Liver (tissue), 9 donors: Measurements from ENCODE around the gene SLK. TPM values are rescaled to one million over a fixed set of nuclear protein-coding genes. Genes with fewer than 3 reads are reported as not detected.

Source experiments
- DNase-seq: peaks from one replicate; pipeline ENCODE4 v3.0.0-alpha.2; 2017; ENCODE audit warnings: low spot score
- H3K27ac ChIP-seq, 2 donors: one replicate each; pipeline ENCODE4 v1.7.0; 2013; ENCODE audit warnings: inconsistent platforms in 2 of 2, low read length in 2 of 2, control low read depth in 1 of 2, low read depth in 1 of 2, mild to moderate bottlenecking in 1 of 2
- H3K27me3 ChIP-seq, 4 donors: one replicate each; pipeline versions ENCODE4 v1.6.1 to v1.7.0; 2013; ENCODE audit warnings: low read length in 3 of 4, inconsistent platforms in 1 of 4, mild to moderate bottlenecking in 1 of 4, moderate library complexity in 1 of 4; ENCODE audit not compliant: control insufficient read depth in 4 of 4, insufficient read depth in 4 of 4
- H3K36me3 ChIP-seq, 4 donors: one replicate each; pipeline versions ENCODE4 v1.6.1 to v1.7.0; 2013; ENCODE audit warnings: low read length in 3 of 4, mild to moderate bottlenecking in 3 of 4, low read depth in 1 of 4, moderate library complexity in 1 of 4; ENCODE audit not compliant: control insufficient read depth in 4 of 4, insufficient read depth in 3 of 4
- H3K4me1 ChIP-seq, 4 donors: one replicate each; pipeline versions ENCODE4 v1.6.1 to v1.7.0; 2013; ENCODE audit warnings: low read length in 3 of 4, mild to moderate bottlenecking in 3 of 4, moderate library complexity in 1 of 4; ENCODE audit not compliant: control insufficient read depth in 4 of 4, insufficient read depth in 4 of 4
- H3K4me3 ChIP-seq, 3 donors: one replicate each; pipeline versions ENCODE4 v1.6.1 to v1.7.0; 2013; ENCODE audit warnings: low read length in 3 of 3, control low read depth in 1 of 3, low read depth in 1 of 3, mild to moderate bottlenecking in 1 of 3
- H3K9ac ChIP-seq, 2 donors: one replicate each; pipeline ENCODE4 v1.7.0; 2013; ENCODE audit warnings: low read length in 2 of 2, mild to moderate bottlenecking in 2 of 2, moderate library complexity in 2 of 2, control low read depth in 1 of 2, low read depth in 1 of 2
- H3K9me3 ChIP-seq, 4 donors: one replicate each; pipeline versions ENCODE4 v1.6.1 to v1.7.0; 2013; ENCODE audit warnings: low read length in 3 of 4; ENCODE audit not compliant: control insufficient read depth in 4 of 4
- ATF3 ChIP-seq: IDR thresholded peaks from 2 replicates; pipeline ENCODE4 v1.6.1; 2016; ENCODE audit warnings: antibody characterized with exemption
- CTCF ChIP-seq: fragments of 150-350 bp; IDR thresholded peaks from 2 replicates; pipeline ENCODE4 v1.5.1; 2017; ENCODE audit warnings: improper control_type of control experiment, low read depth, low read length; ENCODE audit not compliant: missing input control
- EGR1 ChIP-seq, 2 donors: IDR thresholded peaks; 2 replicates each; pipeline ENCODE4 v1.6.1; 2016 to 2018; ENCODE audit warnings: antibody characterized with exemption in 2 of 2, low read depth in 2 of 2
- FOXA1 ChIP-seq: IDR thresholded peaks from 2 replicates; pipeline ENCODE4 v1.6.1; 2016; ENCODE audit warnings: antibody characterized with exemption
- FOXA2 ChIP-seq: IDR thresholded peaks from 2 replicates; pipeline ENCODE4 v1.6.1; 2016; ENCODE audit warnings: antibody characterized with exemption
- GABPA ChIP-seq, 2 donors: IDR thresholded peaks in 1 of 2; conservative IDR thresholded peaks in 1 of 2; 2 replicates each; pipeline ENCODE4 v1.6.1; 2016; ENCODE audit warnings: antibody characterized with exemption in 2 of 2, mild to moderate bottlenecking in 1 of 2, moderate library complexity in 1 of 2
- HNF4A ChIP-seq, 2 donors: conservative IDR thresholded peaks; 2 replicates each; pipeline ENCODE4 v1.6.1; 2016; ENCODE audit warnings: antibody characterized with exemption in 2 of 2, mild to moderate bottlenecking in 2 of 2
- HNF4G ChIP-seq: IDR thresholded peaks from 2 replicates; pipeline ENCODE4 v1.6.1; 2016; ENCODE audit warnings: antibody characterized with exemption
- JUND ChIP-seq, 2 donors: IDR thresholded peaks; 2 replicates each; pipeline ENCODE4 v1.6.1; 2016; ENCODE audit warnings: antibody characterized with exemption in 2 of 2
- MAX ChIP-seq: IDR thresholded peaks from 2 replicates; pipeline ENCODE4 v1.6.1; 2016; ENCODE audit warnings: antibody characterized with exemption
- NR2F2 ChIP-seq: IDR thresholded peaks from 2 replicates; pipeline ENCODE4 v1.6.1; 2016; ENCODE audit warnings: antibody characterized with exemption
- RAD21 ChIP-seq, 2 donors: IDR thresholded peaks; 2 replicates each; pipeline ENCODE4 v1.6.1; 2016; ENCODE audit warnings: antibody characterized with exemption in 2 of 2, mild to moderate bottlenecking in 2 of 2
- REST ChIP-seq: IDR thresholded peaks from 2 replicates; pipeline ENCODE4 v1.6.1; 2016; ENCODE audit warnings: antibody characterized with exemption, mild to moderate bottlenecking
- RXRA ChIP-seq, 2 donors: IDR thresholded peaks; 2 replicates each; pipeline ENCODE4 v1.6.1; 2017 to 2018; ENCODE audit warnings: antibody characterized with exemption in 2 of 2, mild to moderate bottlenecking in 1 of 2
- SP1 ChIP-seq: IDR thresholded peaks from 2 replicates; pipeline ENCODE4 v1.6.1; 2018; ENCODE audit warnings: antibody characterized with exemption, mild to moderate bottlenecking
- TAF1 ChIP-seq: conservative IDR thresholded peaks from 2 replicates; pipeline ENCODE4 v1.6.1; 2016; ENCODE audit warnings: antibody characterized with exemption, mild to moderate bottlenecking
- YY1 ChIP-seq: IDR thresholded peaks from 2 replicates; pipeline ENCODE4 v1.6.1; 2016; ENCODE audit warnings: antibody characterized with exemption, mild to moderate bottlenecking
- ZBTB33 ChIP-seq: IDR thresholded peaks from 2 replicates; pipeline ENCODE4 v1.6.1; 2016; ENCODE audit warnings: antibody characterized with exemption
- WGBS: extraction: QIAGEN DNeasy Blood & Tissue Kit; methylation state at CpG from one replicate; pipeline ENCODE4 v1.1.7; 2013; 5-methylcytosine and 5-hydroxymethylcytosine counted together
- polyA plus RNA-seq, 2 donors: library from polyadenylated mRNA; stranded (reverse) in 1 of 2; unstranded in 1 of 2; fragments of 200-250 nt in 1 of 2; fragments of >200 nt in 1 of 2; fragmentation: Nextera tagmentation in 1 of 2; extraction: Ambion mirVana in 1 of 2; gene quantifications; one replicate each; pipeline versions ENCODE4 v1.2.1 to v1.2.3, GENCODE V29; 2013 to 2015
- total RNA-seq, 2 donors: library from RNA; depleted of rRNA; stranded (reverse); fragments of >200 nt; gene quantifications; one replicate each; pipeline ENCODE4 v1.2.3, GENCODE V29; 2014
- donor health status: healthy.
- donor health status: healthy.
- donor health status: healthy.
- donor health status: healthy.
- donor health status: healthy.

SLK gene
- total and polyA plus RNA-seq, 4 donors, result 3.9 to 20.3 (median 12.4) TPM

- TF ChIP-seq NR2F2 (no peak), YY1 (no peak), RAD21 (IDR thresholded peaks at IDR 0.05) (no peak), GABPA (IDR thresholded peaks at IDR 0.05 in 1 of 2, conservative IDR thresholded peaks at IDR 0.05 in 1 of 2) (no peak), FOXA1 (no peak), MAX (no peak)
- H3K4me3 ChIP-seq, result no peak overlapping the region
- H3K27me3 ChIP-seq, result no peaks in the 10 kb centered on the region
- H3K36me3 ChIP-seq, result no peaks in the 10 kb centered on the region
- WGBS, result 92% methylated on average over 4 of the region's 4 CpGs
- H3K4me1 ChIP-seq, result no peaks in the 10 kb centered on the region
- H3K9me3 ChIP-seq, result no peaks in the 10 kb centered on the region
- no peak overlapping the region for H3K9ac ChIP-seq
- DNase-seq, result no peak
- H3K27ac ChIP-seq, result no peak overlapping the region
Observed at GRCh38 chr10:103949728-103950127, 17.2 kb upstream of the SLK start.

GRCh38 chr10:103951183-103951582 lies 15.8 kb upstream of the SLK start:
- no peak for TF ChIP-seq GABPA (IDR thresholded peaks at IDR 0.05 in 1 of 2, conservative IDR thresholded peaks at IDR 0.05 in 1 of 2)
- Histone ChIP-seq H3K27ac (no peak overlapping the region), H3K9me3 (no peaks in the 10 kb centered on the region), H3K27me3 (no peaks in the 10 kb centered on the region), H3K36me3 (no peaks in the 10 kb centered on the region), H3K4me3 (no peak overlapping the region), H3K9ac (no peak overlapping the region), H3K4me1 (no peaks in the 10 kb centered on the region)
- WGBS, result 71% methylated on average over 2 of the region's 2 CpGs
- DNase-seq, result no peak

GRCh38 chr10:103951942-103952341 lies 15.0 kb upstream of the SLK start:
- Histone ChIP-seq H3K9ac (no peak overlapping the region), H3K27ac (no peak overlapping the region), H3K4me3 (no peak overlapping the region), H3K27me3 (no peaks in the 10 kb centered on the region), H3K36me3 (no peaks in the 10 kb centered on the region), H3K4me1 (no peaks in the 10 kb centered on the region), H3K9me3 (no peaks in the 10 kb centered on the region)
- TF ChIP-seq RAD21 (IDR thresholded peaks at IDR 0.05) (no peak), FOXA2 (no peak), GABPA (IDR thresholded peaks at IDR 0.05 in 1 of 2, conservative IDR thresholded peaks at IDR 0.05 in 1 of 2) (no peak), MAX (no peak), SP1 (no peak), HNF4G (no peak), REST (no peak), HNF4A (conservative IDR thresholded peaks at IDR 0.05) (no peak), ATF3 (no peak), NR2F2 (no peak), RXRA (IDR thresholded peaks at IDR 0.05) (no peak), EGR1 (IDR thresholded peaks at IDR 0.05; ENCODE audit: low read depth in 2 of 2) (no peak), TAF1 (no peak), FOXA1 (no peak), YY1 (no peak), JUND (IDR thresholded peaks at IDR 0.05) (no peak), CTCF (no peak), ZBTB33 (no peak)
- 76% methylated on average over 4 of the region's 4 CpGs for WGBS
- DNase-seq, result no peak
